Common myeloid progenitor, CD34-positive (primary cell): Measurements from ENCODE around the gene PARP4.
"Not testable (repeated sequence)": the region's sequence is repeated elsewhere in the genome, so short reads cannot be mapped to it uniquely, and the experiment has no call there.

ENCODE experiments used
- CTCF ChIA-PET: fragments of 350-600 bp; sonication (Branson Sonifier 250); formaldehyde crosslinking; loops from one replicate; lab custom pipeline; 2021; ENCODE audit warnings: antibody characterized with exemption; lab: Charles Lee
- POLR2A ChIA-PET: fragments of 350-600 bp; sonication (Branson Sonifier 250); formaldehyde crosslinking; loops from one replicate; lab custom pipeline; 2021; ENCODE audit warnings: antibody characterized with exemption; lab: Charles Lee
- DNase-seq, 3 donors: peaks; one replicate each; pipeline versions ENCODE4 v3.0.0 to v3.0.0-alpha.2; 2013
- H3K27ac ChIP-seq, 2 experiments: 1 replicate in 1 of 2; 2 replicates in 1 of 2; pipeline ENCODE4 v1.7.0; 2013; ENCODE audit warnings: inconsistent platforms in 2 of 2, low read length in 2 of 2, mild to moderate bottlenecking in 2 of 2, low read depth in 1 of 2, moderate library complexity in 1 of 2; ENCODE audit not compliant: severe bottlenecking in 2 of 2, insufficient read depth in 1 of 2, poor library complexity in 1 of 2
- H3K27me3 ChIP-seq, 5 experiments: replicated peaks in 2 of 5; 1 replicate in 3 of 5; 2 replicates in 2 of 5; pipeline versions ENCODE4 v1.6.1 to v1.7.0; 2013; ENCODE audit warnings: low read length in 4 of 5, mild to moderate bottlenecking in 2 of 5, moderate library complexity in 2 of 5, inconsistent platforms in 1 of 5; ENCODE audit not compliant: insufficient read depth in 5 of 5, control insufficient read depth in 4 of 5
- H3K36me3 ChIP-seq, 4 experiments: 1 replicate in 2 of 4; 2 replicates in 2 of 4; pipeline versions ENCODE4 v1.6.1 to v1.7.0; 2013; ENCODE audit warnings: low read length in 3 of 4, control low read depth in 1 of 4, mild to moderate bottlenecking in 1 of 4; ENCODE audit not compliant: control insufficient read depth in 4 of 4, insufficient read depth in 4 of 4
- H3K4me1 ChIP-seq, 4 experiments: 1 replicate in 3 of 4; 2 replicates in 1 of 4; pipeline versions ENCODE4 v1.6.1 to v1.7.1; 2013; ENCODE audit warnings: low read length in 3 of 4, mild to moderate bottlenecking in 3 of 4, control low read depth in 1 of 4, inconsistent platforms in 1 of 4, moderate library complexity in 1 of 4; ENCODE audit not compliant: control insufficient read depth in 4 of 4, insufficient read depth in 4 of 4; ENCODE audit errors: control extremely low read depth in 1 of 4
- H3K4me3 ChIP-seq, 7 experiments: 1 replicate in 4 of 7; 2 replicates in 3 of 7; pipeline versions ENCODE4 v1.5.1 to v1.7.0; 2013; ENCODE audit warnings: mild to moderate bottlenecking in 7 of 7, low read length in 6 of 7, moderate library complexity in 6 of 7, inconsistent platforms in 2 of 7, low read depth in 2 of 7, control low read depth in 1 of 7; ENCODE audit not compliant: insufficient read depth in 4 of 7, control insufficient read depth in 1 of 7; ENCODE audit errors: extremely low read depth in 1 of 7
- H3K9me3 ChIP-seq, 5 experiments: 1 replicate in 4 of 5; 2 replicates in 1 of 5; pipeline versions ENCODE4 v1.6.1 to v1.7.1; 2013; ENCODE audit warnings: low read length in 4 of 5, mild to moderate bottlenecking in 2 of 5, inconsistent platforms in 1 of 5, low read depth in 1 of 5, moderate library complexity in 1 of 5; ENCODE audit not compliant: control insufficient read depth in 4 of 5, insufficient read depth in 2 of 5; ENCODE audit errors: control extremely low read depth in 1 of 5
- WGBS: methylation state at CpG from one replicate; pipeline ENCODE4 v1.1.5; 2013; ENCODE audit not compliant: insufficient coverage; 5-methylcytosine and 5-hydroxymethylcytosine counted together

PARP4 gene

DNA sequence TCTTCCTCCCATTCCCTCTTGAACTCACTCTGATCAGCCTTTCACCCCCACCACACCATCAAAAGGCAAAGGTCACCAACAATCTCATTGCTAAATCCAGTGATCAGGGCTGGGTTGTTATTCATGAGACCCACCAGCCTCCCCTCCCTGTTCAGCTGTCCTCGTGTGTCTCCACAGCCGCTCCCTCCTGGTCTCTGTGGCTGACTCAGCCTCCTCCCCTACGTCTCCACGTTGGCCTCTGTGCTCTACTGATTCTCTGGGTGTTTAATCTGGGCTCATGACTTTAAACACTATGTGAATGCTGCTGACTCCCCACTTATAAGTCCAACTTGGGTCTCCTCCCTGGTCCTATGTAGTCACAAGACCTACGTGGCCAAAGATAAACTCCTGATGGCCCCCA lies 38.9 kb downstream of the PARP4 start:
- Histone ChIP-seq H3K27me3 (no peaks in the 10 kb centered on the region), H3K27ac (no peak overlapping the region), H3K36me3 (peaks cover 9 to 89% (median 42%) of the 10 kb centered on the region in 4 experiments), H3K4me3 (no peak overlapping the region), H3K9me3 (no peaks in the 10 kb centered on the region), H3K4me1 (no peaks in the 10 kb centered on the region)
- POLR2A ChIA-PET, result no interaction called here
- no peak for DNase-seq
- 92% methylated on average over 4 of the region's 5 CpGs for WGBS
- CTCF ChIA-PET, result interaction anchor here (0.6 kb wide), 1 partner anchor 86 kb away, joined by 3 read pairs; no protein-coding TSS in a partner anchor

DNA sequence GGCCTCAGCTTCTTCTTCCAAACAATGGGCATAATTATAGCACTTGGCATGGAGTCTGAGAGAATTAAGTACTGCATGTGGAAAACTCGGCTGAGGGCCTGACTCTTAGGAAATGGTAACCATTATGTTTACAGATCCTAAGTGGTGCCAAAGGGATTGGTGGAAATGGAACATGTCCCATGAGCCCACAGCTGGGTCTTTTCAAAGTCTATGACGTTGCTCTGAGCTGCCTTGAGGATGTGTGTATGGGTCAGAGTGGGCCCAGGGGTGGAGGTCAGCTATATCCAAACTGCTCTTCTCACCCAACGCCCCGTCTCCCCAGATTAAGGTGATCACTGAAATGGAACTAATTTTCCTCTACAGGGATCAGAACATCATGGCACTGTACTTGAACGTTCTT lies 40.4 kb downstream of the PARP4 start:
- H3K9me3 ChIP-seq, DNase-seq, H3K4me1 ChIP-seq, H3K27ac ChIP-seq, CTCF ChIA-PET, H3K4me3 ChIP-seq, POLR2A ChIA-PET, H3K27me3 ChIP-seq: not testable (repeated sequence)
- peaks cover 12 to 90% (median 46%) of the 10 kb centered on the region in 4 experiments for H3K36me3 ChIP-seq
- WGBS, result 71% methylated on average over 4 of the region's 5 CpGs

DNA sequence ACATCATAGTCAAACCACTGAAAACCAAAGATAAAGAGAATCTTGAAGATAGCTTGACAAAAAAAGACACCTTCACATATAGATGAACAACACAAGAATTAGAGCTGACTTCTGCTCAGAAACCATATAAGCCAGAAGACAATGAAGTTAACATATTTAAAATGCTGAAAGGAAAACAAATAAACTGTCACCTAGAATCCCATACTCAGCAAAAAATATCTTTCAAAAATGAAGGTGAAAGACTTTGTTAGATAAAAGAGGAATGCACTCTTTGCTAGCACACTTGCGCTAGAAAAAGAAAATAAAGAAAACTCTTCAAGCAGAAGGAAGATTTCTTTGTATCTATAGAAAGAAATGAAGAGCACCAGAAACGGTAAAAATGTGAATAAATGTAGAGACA lies 49.5 kb downstream of the PARP4 start:
- Histone ChIP-seq H3K27me3 (no peaks in the 10 kb centered on the region), H3K36me3 (peaks cover 10 to 75% (median 47%) of the 10 kb centered on the region in 4 experiments), H3K9me3 (peaks cover 0 to 3% (median 0%) of the 10 kb centered on the region in 5 experiments), H3K4me3 (no peak overlapping the region), H3K4me1 (no peaks in the 10 kb centered on the region), H3K27ac (no peak overlapping the region)
- WGBS, result no CpG with 5 or more reads among the region's 2 CpGs
- DNase-seq, result no peak
- POLR2A ChIA-PET, result no interaction called here
- CTCF ChIA-PET, result interaction anchor here (0.6 kb wide), 1 partner anchor 1822 kb away, joined by 4 read pairs; no protein-coding TSS in a partner anchor

DNA sequence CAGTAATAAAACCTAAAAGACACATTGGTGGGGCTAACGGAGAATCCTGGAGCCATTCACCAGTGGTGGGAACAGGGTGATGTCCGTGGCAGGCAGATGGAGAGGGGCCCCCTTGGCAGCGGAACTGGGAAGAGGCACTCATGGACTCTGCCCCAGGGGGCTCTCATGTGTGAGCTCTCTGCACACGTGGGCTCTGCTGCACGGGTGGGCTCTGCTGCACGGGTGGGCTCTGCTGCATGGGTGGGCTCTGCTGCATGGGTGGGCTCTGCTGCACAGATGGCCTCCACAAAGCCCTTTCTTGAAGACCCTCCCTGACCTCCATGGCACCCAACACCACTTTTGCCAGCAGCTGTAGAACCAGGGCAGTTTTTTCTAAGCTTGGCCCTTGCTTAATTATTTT lies 52.3 kb downstream of the PARP4 start:
- WGBS, result 81% methylated on average over 6 of the region's 6 CpGs
- Histone ChIP-seq H3K4me3 (no peak overlapping the region), H3K27me3 (no peaks in the 10 kb centered on the region), H3K4me1 (no peaks in the 10 kb centered on the region), H3K36me3 (peaks cover 7 to 70% (median 47%) of the 10 kb centered on the region in 4 experiments), H3K9me3 (peaks cover 0 to under 1% (median 0%) of the 10 kb centered on the region in 5 experiments), H3K27ac (no peak overlapping the region)
- ChIA-PET POLR2A (interaction anchor here (0.6 kb wide), 1 partner anchor 435 kb away, joined by 3 read pairs; no protein-coding TSS in a partner anchor), CTCF (interaction anchor here (0.6 kb wide), 1 partner anchor 31 kb away, joined by 4 read pairs; no protein-coding TSS in a partner anchor)
- DNase-seq, result no peak

DNA sequence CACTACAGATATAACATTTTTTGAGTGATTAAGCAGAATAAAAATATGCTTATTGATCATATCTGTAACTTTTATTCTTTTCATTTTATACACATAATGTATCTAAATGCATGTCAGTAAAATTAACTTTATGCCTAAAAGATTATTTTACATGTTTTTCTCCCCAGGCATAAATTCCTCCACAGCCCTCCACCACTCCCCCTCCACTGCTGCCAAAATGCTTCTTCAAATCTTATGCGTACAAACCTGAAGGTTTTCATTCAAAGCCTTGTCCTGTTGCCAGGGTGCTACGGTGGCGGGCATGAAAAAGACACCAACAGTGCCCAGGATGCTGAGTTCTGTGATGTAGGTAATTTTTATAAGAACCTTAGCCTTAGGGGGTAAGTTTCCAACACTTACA lies 52.9 kb downstream of the PARP4 start:
- H3K4me1 ChIP-seq, result no peaks in the 10 kb centered on the region
- no peak overlapping the region for H3K27ac ChIP-seq
- POLR2A ChIA-PET, result no interaction called here
- H3K9me3 ChIP-seq, result no peaks in the 10 kb centered on the region
- no CpG with 5 or more reads among the region's 3 CpGs for WGBS
- CTCF ChIA-PET, result no interaction called here
- no peak for DNase-seq
- peaks cover 11 to 71% (median 48%) of the 10 kb centered on the region in 4 experiments for H3K36me3 ChIP-seq
- no peak overlapping the region for H3K4me3 ChIP-seq
- H3K27me3 ChIP-seq, result no peaks in the 10 kb centered on the region

DNA sequence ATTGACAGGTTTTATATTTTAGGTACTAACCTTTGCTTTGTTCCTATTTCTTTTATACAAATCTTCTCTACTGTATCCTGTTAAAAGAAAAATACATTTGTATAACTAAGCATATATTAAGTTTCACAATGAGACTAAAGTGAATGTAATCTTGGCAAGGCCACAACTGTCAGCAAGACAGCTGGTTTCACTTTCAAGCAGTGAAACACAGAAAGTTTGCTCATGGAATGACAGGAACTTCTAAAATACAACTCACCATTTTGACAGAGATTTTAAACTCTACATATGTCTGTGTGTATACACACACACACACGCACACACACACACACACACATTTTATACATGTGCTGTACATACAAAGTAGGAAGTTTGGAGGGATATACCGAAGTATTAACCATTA lies 53.3 kb downstream of the PARP4 start:
- peaks cover 16 to 75% (median 53%) of the 10 kb centered on the region in 4 experiments for H3K36me3 ChIP-seq
- WGBS, result no CpG with 5 or more reads among the region's 2 CpGs
- CTCF ChIA-PET, result interaction anchor here (0.9 kb wide), 1 partner anchor 39 kb away, joined by 3 read pairs; no protein-coding TSS in a partner anchor

DNA sequence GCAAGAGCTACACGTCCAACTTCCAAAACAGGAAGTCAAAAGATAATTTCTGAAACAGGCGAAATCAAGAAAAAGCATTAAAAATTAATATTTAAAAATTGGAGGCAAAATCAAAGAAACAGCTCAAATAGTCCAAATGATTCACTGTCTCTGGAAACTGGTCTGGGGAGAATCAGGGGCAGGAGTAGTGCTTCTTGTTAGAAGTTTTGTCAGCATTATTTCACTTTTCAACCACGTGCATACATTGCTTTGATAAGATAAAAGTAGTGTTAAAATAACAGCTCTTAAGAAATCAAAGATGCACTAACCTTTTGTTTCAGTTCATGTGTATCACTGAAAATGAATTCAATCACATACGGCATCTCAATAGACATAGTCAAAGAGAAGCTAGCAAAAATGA lies 53.8 kb downstream of the PARP4 start:
- no peaks in the 10 kb centered on the region for H3K27me3 ChIP-seq
- peaks cover 21 to 78% (median 57%) of the 10 kb centered on the region in 4 experiments for H3K36me3 ChIP-seq
- POLR2A ChIA-PET, result no interaction called here
- H3K9me3 ChIP-seq, result no peaks in the 10 kb centered on the region
- DNase-seq, result no peak
- WGBS, result no CpG with 5 or more reads among the region's 4 CpGs
- H3K4me3 ChIP-seq, result no peak overlapping the region
- no peak overlapping the region for H3K27ac ChIP-seq
- H3K4me1 ChIP-seq, result no peaks in the 10 kb centered on the region
- CTCF ChIA-PET, result interaction anchor here (0.9 kb wide), 1 partner anchor 40 kb away, joined by 3 read pairs; no protein-coding TSS in a partner anchor

More for the DNA sequence above, 53.3 kb downstream of the PARP4 start:
- peak in 2 of 3 donors; percentile 20 to 40 for DNase-seq
- POLR2A ChIA-PET, result no interaction called here
- Histone ChIP-seq H3K9me3 (no peaks in the 10 kb centered on the region), H3K27ac (no peak overlapping the region), H3K27me3 (no peaks in the 10 kb centered on the region), H3K4me3 (no peak overlapping the region), H3K4me1 (no peaks in the 10 kb centered on the region)
